ENCODE measurements around the gene OR52A1.
"Not testable (repeated sequence)": the region's sequence is repeated elsewhere in the genome, so short reads cannot be mapped to it uniquely, and the experiment has no call there.

The OR52A1 gene

GRCh38 chr11:5171856-5172255 is 17.3 kb upstream of the OR52A1 start:
- CTCF ChIA-PET, result no interaction called here
- no peaks in the 10 kb centered on the region for H3K36me3 ChIP-seq (ENCODE audit: control insufficient read depth in 2 of 2, insufficient read depth in 1 of 2, low read length in 2 of 2)
- H3K4me1 ChIP-seq (ENCODE audit: control insufficient read depth, insufficient read depth, low read length), result no peaks in the 10 kb centered on the region
- no peak for TF ChIP-seq ZNF175 (tag by site-specific recombination; IDR thresholded peaks at IDR 0.05)
- no peak for TF ChIP-seq ZNF335 (tag by site-specific recombination; conservative IDR thresholded peaks at IDR 0.05)
- no peak for TF ChIP-seq KLF17 (tag by site-specific recombination; IDR thresholded peaks at IDR 0.05)
- TF ChIP-seq EGR2 (tag by site-specific recombination; IDR thresholded peaks at IDR 0.05; ENCODE audit: low read depth), result no peak
- no peak for TF ChIP-seq ZNF354C (tag by site-specific recombination; IDR thresholded peaks at IDR 0.05; ENCODE audit: borderline replicate concordance, low read depth)
- TF ChIP-seq ZNF692 (tag by site-specific recombination; IDR thresholded peaks at IDR 0.05), result no peak
- no peak for TF ChIP-seq ZBTB44 (tag by site-specific recombination; IDR thresholded peaks at IDR 0.05)
- no peak for TF ChIP-seq GLI4 (tag by site-specific recombination; IDR thresholded peaks at IDR 0.05)
- TF ChIP-seq KLF10 (tag by site-specific recombination; IDR thresholded peaks at IDR 0.05), result no peak
- TF ChIP-seq ZNF639 (tag by site-specific recombination; IDR thresholded peaks at IDR 0.05), result no peak
- no peak for TF ChIP-seq ZFHX2 (tag by site-specific recombination; conservative IDR thresholded peaks at IDR 0.05)
- no peak for TF ChIP-seq ZIC2 (tag by site-specific recombination; IDR thresholded peaks at IDR 0.05)
- TF ChIP-seq ZNF280C (tag by site-specific recombination; IDR thresholded peaks at IDR 0.05), result no peak
- POLR2A ChIA-PET, result no interaction called here
- no peak overlapping the region for H3K4me3 ChIP-seq (ENCODE audit: low read depth, low read length)
- no peak overlapping the region for H3K27ac ChIP-seq (ENCODE audit: extremely low read depth, low read depth, low read length)
- H3K9me3 ChIP-seq (ENCODE audit: control insufficient read depth, insufficient read depth, low read depth, low read length), result no peaks in the 10 kb centered on the region

DNA sequence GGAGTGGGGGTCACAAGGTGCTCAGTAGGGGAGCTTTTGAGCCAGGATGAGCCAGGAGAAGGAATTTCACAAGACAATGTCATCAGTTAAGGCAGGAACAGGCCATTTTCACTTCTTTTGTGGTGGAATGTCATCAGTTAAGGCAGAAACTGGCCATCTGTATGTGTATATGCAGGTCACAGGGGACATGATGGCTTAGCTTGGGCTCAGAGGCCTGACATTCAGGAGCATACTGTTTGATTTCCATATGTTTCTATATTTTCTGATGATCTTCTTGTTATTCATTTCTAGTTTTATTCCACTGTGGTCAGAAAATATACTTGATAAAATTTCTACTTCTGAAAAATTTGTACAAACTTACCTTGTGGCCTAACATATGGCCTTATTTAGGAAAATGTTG is 11.3 kb upstream of the OR52A1 start:
- H3K36me3 ChIP-seq (ENCODE audit: control insufficient read depth in 2 of 2, insufficient read depth in 1 of 2, low read length in 2 of 2); CTCF ChIA-PET; H3K4me1 ChIP-seq (ENCODE audit: control insufficient read depth, insufficient read depth, low read length); POLR2A ChIA-PET; H3K4me3 ChIP-seq (ENCODE audit: low read depth, low read length); H3K27ac ChIP-seq (ENCODE audit: extremely low read depth, low read depth, low read length); H3K9me3 ChIP-seq (ENCODE audit: control insufficient read depth, insufficient read depth, low read depth, low read length): not testable (repeated sequence)

- H3K27ac ChIP-seq (ENCODE audit: extremely low read depth, low read depth, low read length); POLR2A ChIA-PET; CTCF ChIA-PET; H3K4me1 ChIP-seq (ENCODE audit: control insufficient read depth, insufficient read depth, low read length); H3K9me3 ChIP-seq (ENCODE audit: control insufficient read depth, insufficient read depth, low read depth, low read length); H3K4me3 ChIP-seq (ENCODE audit: low read depth, low read length); H3K36me3 ChIP-seq (ENCODE audit: control insufficient read depth in 2 of 2, insufficient read depth in 1 of 2, low read length in 2 of 2): not testable (repeated sequence)
These were observed 10.2 kb upstream of the OR52A1 start for GRCh38 chr11:5164807-5165206.

GRCh38 chr11:5161045-5161444 is 6.5 kb upstream of the OR52A1 start:
- H3K27ac ChIP-seq (ENCODE audit: extremely low read depth, low read depth, low read length); CTCF ChIA-PET; H3K36me3 ChIP-seq (ENCODE audit: control insufficient read depth in 2 of 2, insufficient read depth in 1 of 2, low read length in 2 of 2); H3K4me1 ChIP-seq (ENCODE audit: control insufficient read depth, insufficient read depth, low read length); POLR2A ChIA-PET; H3K4me3 ChIP-seq (ENCODE audit: low read depth, low read length); H3K9me3 ChIP-seq (ENCODE audit: control insufficient read depth, insufficient read depth, low read depth, low read length): not testable (repeated sequence)

- CTCF ChIA-PET; H3K4me3 ChIP-seq (ENCODE audit: low read depth, low read length); H3K27ac ChIP-seq (ENCODE audit: extremely low read depth, low read depth, low read length); POLR2A ChIA-PET; H3K4me1 ChIP-seq (ENCODE audit: control insufficient read depth, insufficient read depth, low read length); H3K9me3 ChIP-seq (ENCODE audit: control insufficient read depth, insufficient read depth, low read depth, low read length); H3K36me3 ChIP-seq (ENCODE audit: control insufficient read depth in 2 of 2, insufficient read depth in 1 of 2, low read length in 2 of 2): not testable (repeated sequence)
These were observed 5.7 kb upstream of the OR52A1 start for GRCh38 chr11:5160217-5160616.
